NCI-H82 treated with DMSO at 0.1 percent for 48 hours (cell line): ENCODE results near the gene EEF1AKMT3.
A peak's percentile ranks its signal among the peaks of the same experiment; 100 is the strongest.

ENCODE experiments used
- DNase-seq: peaks from one replicate; lab custom pipeline; 2025; ENCODE audit not compliant: unreplicated experiment; lab: John Stamatoyannopoulos, UW

EEF1AKMT3 gene

GRCh38 chr12:57782243-57782607, 9.8 kb downstream of the EEF1AKMT3 start:
- DNase-seq: no peak

DNA sequence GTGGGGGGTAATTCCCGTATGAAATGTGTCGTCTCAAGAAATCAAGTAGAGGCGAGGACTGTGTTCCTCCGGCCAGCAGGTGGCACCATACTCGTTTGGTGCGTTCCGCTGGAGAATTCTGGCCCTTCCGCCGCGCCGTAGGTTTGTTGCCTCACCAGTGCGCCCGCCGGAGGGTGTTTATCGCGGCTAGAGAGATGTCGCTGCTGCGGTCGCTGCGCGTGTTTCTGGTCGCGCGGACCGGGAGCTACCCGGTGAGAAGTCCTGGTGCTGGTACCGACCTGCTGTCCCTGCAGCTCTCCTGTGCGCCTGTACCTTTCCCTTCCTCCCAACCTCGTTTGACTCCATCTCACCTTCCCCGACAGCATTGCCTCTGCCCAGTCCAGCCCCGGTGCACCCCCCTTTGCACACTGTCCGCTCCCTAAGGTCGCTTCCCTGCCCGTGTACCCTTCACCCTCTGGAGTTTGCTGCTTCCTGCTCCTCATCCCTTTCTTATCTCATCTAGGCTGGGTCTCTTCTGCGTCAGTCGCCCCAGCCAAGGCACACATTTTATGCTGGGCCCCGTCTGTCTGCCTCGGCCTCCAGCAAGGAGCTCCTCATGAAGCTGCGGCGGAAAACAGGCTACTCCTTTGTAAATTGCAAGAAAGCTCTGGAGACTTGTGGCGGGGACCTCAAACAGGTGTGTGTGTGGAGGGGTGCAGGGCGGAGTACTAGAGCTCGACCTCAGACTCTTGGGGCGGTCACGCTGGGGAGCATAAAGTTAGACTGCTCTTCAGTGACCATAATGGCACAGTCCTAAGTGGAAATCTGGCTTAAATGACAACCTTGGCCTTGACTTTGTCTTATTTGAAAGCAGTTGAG, 10.4 kb downstream of the EEF1AKMT3 start, which contains the start of gene TSFM:
Gene TSFM (plus strand): TSS at position 180 of the 858 bp plus-strand sequence. CDS start 15 bp downstream, at position 195.
- DNase-seq: peak; percentile 79

GRCh38 chr12:57783466-57783801, 11.0 kb downstream of the EEF1AKMT3 start:
- DNase-seq: no peak

GRCh38 chr12:57783861-57784260, 11.4 kb downstream of the EEF1AKMT3 start:
- no peak for DNase-seq

DNA sequence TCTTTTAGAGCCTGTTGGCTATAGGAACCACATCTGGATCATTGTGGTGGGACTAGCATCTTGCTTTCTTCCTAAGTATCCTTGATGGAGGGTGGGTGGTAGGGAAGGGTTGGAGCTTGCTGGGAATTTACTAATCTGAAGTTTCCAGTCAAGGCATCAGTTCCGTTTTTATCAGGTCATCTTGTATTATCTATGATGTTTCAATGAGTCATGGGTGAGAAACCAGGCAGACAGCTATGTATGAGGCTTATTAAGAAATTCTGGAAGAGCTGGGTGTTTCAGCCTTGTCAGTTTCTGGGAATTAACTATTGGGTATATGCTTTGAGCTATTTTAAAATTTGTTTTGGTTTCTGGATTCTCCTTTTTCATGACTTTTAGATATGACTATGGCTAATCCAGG, 21.5 kb downstream of the EEF1AKMT3 start:
- no peak for DNase-seq

DNA sequence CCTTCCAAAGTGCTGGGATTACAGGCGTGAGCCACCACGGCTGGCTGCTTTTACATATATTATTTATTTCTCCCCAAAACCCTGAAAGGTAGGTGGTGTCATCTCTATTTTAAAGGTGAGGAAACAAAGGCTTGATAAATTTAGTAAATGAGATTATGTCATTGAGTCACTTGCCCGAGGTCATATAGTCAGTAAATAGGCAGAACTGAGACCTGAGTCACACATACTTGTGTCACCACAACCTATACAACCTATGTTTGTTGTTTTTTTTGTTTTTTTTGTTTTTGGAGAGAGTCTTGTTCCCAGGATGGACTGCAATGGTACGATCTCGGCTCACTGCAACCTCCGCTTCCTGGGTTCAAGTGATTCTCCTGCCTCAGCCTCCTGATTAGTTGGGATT, 22.9 kb downstream of the EEF1AKMT3 start:
- no peak for DNase-seq

DNA sequence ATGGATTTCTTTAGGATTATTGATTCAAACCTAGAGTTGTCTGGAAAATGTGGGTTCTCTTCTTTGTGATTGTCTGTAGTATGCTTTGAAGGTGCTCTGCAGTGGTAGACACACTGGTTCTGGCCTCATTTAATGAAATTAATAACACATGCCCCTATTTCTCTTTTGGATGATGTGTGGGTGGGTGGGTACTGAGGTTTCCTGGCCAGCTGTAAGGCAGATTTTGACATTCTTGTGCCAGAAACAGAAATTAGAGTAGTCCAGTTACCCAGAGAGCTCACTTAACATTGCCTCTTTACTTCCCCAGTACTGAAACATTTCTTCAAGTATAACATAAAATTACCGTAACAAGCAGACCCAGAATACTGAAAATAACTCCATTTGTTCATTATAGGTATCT, 24.6 kb downstream of the EEF1AKMT3 start:
- no peak for DNase-seq

- no peak for DNase-seq
These were observed 25.5 kb downstream of the EEF1AKMT3 start for GRCh38 chr12:57797933-57798332.

- no peak for DNase-seq
These were observed 28.6 kb downstream of the EEF1AKMT3 start for GRCh38 chr12:57800965-57801364.

GRCh38 chr12:57802607-57803006, 30.2 kb downstream of the EEF1AKMT3 start:
- DNase-seq: no peak

DNA sequence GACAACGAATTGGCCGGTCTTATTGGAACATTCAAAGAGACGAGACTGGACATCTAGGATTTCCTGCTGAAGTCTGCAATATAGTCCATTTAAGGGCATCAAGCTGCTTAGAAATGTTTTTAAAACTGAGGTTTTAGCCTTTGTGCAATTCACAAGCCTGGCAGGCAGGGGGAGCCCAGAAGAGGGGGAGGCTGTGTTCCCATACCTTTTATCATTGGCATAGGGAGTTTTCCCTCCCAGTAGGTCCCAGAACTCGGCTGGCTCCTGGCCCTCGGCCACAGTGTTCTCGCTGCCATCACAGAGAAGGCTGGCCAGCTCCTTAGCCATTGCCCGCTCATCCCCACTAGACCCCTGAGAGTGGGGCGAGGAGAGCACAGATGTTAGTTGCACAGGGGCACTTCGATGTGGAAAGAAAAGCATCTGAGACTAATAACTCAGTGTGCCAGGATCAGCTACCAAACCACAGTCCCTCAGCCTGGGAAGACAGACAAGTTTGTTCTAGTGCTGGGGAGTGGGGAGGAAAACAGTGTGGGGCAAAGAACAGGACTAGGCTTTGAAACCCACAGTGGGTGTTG, 31.0 kb downstream of the EEF1AKMT3 start:
- DNase-seq: no peak

DNA sequence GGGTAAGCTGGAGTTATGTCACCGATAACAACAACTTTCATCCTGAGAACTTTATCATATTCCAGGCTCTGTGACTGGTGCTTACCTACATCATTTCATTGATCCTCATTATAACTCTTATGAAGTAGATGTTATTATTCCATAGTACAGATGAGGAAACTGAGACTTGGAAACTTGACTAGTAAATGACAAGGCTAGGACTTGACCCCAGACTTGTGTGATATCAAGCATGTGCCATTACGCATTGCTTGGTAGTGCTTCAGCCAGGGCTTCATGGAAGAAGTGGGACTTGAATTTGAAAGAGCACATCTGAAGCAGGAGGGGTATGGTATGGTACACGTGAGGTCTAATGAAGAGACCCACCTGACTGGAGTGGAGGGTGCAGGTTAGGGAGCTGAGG, 34.3 kb downstream of the EEF1AKMT3 start:
- no peak for DNase-seq

- no peak for DNase-seq
These were observed 34.9 kb downstream of the EEF1AKMT3 start for GRCh38 chr12:57807285-57807684.

DNA sequence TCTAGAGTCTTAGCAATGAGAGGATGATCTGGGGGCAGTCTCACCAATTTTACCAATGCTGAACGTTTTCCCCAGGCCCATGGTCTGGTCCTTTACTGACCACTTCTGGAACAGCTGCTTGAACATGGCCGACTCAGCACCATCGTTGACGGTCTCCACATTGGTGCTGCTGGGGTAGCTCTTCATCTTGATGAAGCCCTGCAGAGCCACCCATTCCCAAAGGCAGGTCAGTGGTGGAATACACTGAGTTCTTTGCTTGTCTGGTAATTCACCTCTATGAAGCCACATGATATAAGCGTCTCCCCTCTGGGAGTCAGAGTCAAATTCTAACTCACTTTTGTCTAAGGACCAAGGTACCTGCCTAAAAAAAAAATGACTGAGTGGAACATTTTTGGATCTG, 35.9 kb downstream of the EEF1AKMT3 start:
- DNase-seq: no peak

- DNase-seq: no peak
These were observed 37.0 kb downstream of the EEF1AKMT3 start for GRCh38 chr12:57809425-57809824.

DNA sequence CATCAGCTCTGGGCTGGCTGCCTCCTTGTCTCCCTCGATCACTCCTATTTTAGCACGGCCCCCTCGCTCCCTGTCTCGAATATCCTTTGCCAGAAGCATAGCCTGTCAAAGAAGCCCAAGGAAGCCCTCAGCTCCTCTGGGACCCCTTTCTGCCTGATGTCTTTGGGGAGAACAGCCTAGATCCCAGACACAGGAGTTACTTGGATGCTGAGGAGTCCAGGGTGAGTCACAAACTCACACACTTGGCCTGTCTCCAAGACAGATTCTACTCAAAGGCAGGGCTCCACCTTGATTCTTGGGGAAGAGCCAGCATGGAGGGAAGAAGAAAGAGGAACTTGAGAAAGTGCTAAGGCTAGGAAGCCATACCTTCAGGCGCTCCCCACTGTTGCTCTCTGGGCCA, 38.0 kb downstream of the EEF1AKMT3 start:
- DNase-seq: no peak

GRCh38 chr12:57811028-57811755, 38.8 kb downstream of the EEF1AKMT3 start:
- no peak for DNase-seq

DNA sequence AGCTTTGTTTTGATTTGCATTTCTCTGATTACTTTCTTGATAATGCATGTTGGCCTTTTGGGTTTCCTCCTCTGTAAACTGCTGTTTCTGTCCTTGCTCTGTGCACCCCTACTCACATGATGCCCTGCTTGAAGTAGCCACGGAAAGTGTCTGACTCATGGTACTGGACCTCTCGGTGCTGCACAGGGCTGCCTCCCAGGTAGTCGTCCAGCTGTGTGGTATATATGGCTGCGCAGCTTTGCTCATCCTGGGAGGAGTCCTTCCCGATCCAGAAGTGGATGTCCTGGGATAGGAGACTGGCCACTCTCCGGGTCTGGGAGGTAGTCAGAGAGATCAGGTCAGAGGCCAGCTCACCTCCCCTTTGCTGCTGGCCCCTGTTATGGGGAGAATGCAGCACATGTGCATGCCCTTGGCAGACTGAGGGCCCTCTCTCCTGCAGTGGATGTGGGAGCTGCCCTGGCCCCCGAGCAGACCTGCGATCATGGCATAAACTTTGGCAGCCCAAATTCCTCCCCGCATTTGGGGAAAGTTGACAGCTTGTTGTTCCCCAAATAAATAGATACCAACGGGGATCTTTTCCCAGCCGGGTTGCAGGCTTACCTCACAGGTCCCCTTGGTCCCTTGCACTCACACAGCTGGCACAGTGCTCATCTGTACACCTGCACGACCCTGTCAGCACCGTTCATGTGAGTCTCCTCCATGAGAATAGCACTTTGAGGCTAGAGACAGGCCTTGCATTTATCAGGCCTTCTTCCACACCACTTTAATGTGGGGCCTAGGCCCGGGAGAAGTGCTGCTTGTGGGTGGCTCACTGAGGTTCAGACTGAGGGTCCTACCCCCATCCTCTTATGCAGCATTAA, 40.9 kb downstream of the EEF1AKMT3 start:
- DNase-seq: no peak

DNA sequence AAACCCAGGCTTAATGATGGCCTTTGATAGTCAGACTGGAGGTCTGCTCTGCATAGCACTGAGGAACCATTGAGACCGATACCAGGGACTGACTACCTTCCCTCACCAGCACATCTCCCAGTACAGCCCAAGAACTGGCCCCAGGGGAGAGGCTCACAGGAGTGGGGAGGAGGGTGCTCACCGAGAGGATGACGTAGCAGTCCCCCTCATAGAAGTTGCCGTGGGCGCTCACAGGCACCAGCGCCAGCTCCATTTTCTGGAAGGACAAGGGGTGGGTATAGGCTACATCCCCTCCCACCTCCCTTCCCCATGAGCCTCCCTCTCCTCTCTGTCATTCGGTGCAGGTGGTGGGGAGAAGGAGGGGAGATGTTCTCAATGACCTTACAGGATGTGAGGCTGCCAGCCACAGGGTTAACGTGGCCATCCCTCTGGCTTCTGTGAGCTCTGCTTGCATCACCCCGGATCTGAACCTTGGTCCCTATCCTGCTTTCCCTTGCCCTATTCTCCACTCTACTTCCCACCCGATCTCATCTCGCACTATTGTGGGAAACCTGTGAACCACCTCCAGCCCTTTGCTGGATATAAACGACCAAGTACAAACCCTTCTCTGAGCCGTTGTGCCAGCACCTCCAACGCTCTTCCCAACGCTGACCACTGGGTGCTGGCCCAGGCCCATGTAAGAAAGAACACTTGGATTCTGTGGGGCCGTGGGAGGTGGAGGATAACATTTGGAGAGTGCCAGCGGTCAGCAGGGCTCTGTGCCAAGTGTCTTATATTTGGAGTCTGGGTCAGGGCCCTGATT, 41.8 kb downstream of the EEF1AKMT3 start:
- DNase-seq: no peak
